Gastroesophageal sphincter (tissue), 3 donors: ENCODE results near the gene ETV6.

Source experiments
- CTCF ChIP-seq, 4 experiments: fragments of 200-600 bp in 2 of 4; fragments of 450-650 bp in 2 of 4; sonication (generic) in 1 of 4; IDR thresholded peaks; one replicate each; pipeline ENCODE4 v1.5.1; 2017 to 2019; ENCODE audit warnings: antibody characterized with exemption in 4 of 4, mild to moderate bottlenecking in 2 of 4, moderate library complexity in 2 of 4
- EP300 ChIP-seq: sonication (generic); formaldehyde crosslinking; IDR thresholded peaks from one replicate; pipeline ENCODE4 v1.6.1; 2017; ENCODE audit warnings: antibody characterized with exemption, mild to moderate bottlenecking
- POLR2A ChIP-seq, 2 donors: fragments of 450-650 bp; IDR thresholded peaks; one replicate each; pipeline ENCODE4 v1.6.1; 2017; ENCODE audit warnings: antibody characterized with exemption in 2 of 2, mild to moderate bottlenecking in 2 of 2, moderate library complexity in 1 of 2
- POLR2AphosphoS5 ChIP-seq: sonication (generic); formaldehyde crosslinking; IDR thresholded peaks from one replicate; pipeline ENCODE4 v1.6.1; 2017; ENCODE audit warnings: antibody characterized with exemption

GRCh38 chr12:11814374-11814773 lies 164.9 kb downstream of the ETV6 start:
- TF ChIP-seq CTCF (IDR thresholded peaks at IDR 0.05) (no peak), EP300 (no peak), POLR2AphosphoS5 (no peak), POLR2A (IDR thresholded peaks at IDR 0.05) (no peak)
